ENCODE measurements around the gene WIPF2.

The WIPF2 gene

DNA sequence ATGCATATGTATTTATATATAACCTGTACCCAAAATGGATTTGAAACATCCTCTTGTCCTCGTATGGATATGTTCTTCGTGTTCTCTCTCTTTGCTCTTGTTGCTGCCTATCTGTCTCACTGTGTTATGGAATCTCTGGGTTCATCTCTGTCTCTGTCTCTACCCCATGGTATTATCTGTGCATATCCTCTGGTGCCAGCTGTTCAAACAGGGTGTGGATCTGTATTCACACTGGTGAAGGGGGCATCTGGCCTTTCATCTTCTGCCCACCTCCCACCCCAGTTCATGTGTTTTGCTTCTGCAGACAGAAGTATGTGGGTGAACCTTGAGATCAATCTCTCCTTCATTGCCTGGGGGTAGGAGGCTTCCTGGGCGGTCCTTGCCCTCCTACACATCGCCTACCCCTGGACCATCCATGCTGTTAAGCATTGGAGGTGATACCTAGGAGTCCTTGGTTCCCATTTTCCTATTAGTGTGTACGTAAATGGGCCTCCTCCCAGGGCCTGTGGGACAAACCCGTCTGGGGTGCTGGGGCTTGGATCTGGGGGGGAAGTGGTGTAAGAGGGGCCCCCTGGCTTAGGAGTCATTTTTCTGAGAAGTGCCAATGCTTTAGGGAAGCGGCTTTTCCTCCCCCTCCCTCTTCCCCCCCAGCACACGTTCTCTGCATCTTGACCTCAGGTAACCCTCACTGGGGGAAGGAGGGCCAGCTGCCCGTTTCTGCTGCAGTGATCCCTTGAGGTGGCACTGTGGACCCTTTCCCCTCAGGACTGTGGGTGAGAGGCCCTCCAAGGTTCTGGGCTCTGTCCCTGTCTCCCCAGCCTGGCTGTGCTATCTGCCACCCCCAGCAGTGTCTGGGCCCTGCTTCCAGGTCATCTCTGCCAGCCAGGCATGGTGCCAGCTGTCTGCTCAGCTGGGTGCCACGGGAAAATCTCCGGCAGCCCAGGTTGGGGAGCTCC, 111.0 kb downstream of the WIPF2 start:
- DNase-seq = no peak

DNA sequence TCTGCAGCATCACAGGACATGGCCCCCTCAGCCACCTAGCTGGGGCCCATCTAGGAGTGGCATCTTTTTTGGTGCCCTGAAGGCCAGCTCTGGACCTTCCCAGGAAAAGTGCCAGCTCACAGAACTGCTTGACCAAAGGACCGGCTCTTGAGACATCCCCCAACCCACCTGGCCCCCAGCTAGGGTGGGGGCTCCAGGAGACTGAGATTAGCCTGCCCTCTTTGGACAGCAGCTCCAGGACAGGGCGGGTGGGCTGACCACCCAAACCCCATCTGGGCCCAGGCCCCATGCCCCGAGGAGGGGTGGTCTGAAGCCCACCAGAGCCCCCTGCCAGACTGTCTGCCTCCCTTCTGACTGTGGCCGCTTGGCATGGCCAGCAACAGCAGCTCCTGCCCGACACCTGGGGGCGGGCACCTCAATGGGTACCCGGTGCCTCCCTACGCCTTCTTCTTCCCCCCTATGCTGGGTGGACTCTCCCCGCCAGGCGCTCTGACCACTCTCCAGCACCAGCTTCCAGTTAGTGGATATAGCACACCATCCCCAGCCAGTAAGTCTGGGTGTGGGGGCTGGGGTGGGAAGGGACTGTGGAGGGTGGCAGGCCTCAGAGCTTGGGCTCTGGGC, 111.9 kb downstream of the WIPF2 start:
- DNase-seq = no peak

- peak; percentile 91 for DNase-seq
These were observed 112.9 kb downstream of the WIPF2 start for GRCh38 chr17:40331743-40332641.

Data from left hindlimb (tissue), 1 donor.